GM23338 (cell line): ENCODE measurements around the gene CACNA2D4. TPM values are rescaled to one million over a fixed set of nuclear protein-coding genes. Genes with fewer than 3 reads are reported as not detected.

Experiments used
- ATAC-seq: fragments of 200-7000 bp; cut with Tn5 transposase; 3 replicates; pipeline ENCODE4 v1.9.1; 2020
- DNase-seq: peaks from one replicate; pipeline ENCODE4 v3.0.0-alpha.2; 2015; ENCODE audit warnings: low spot score
- H2AFZ ChIP-seq: fragments of 200-600 bp; sonication (generic); 2 replicates; pipeline ENCODE4 v1.8.0; 2016; ENCODE audit warnings: antibody characterized with exemption, mild to moderate bottlenecking, moderate library complexity
- H3F3A ChIP-seq: fragments of 200-600 bp; sonication (generic); replicated peaks from 2 replicates; pipeline ENCODE4 v1.8.0; 2017; ENCODE audit warnings: antibody characterized with exemption, mixed run types, low read depth
- H3K27ac ChIP-seq: fragments of 200-600 bp; sonication (generic); 2 replicates; pipeline ENCODE4 v1.6.1; 2016; ENCODE audit warnings: low read depth
- H3K27me3 ChIP-seq: fragments of 200-600 bp; sonication (generic); 2 replicates; pipeline ENCODE4 v1.8.0; 2016; ENCODE audit warnings: mild to moderate bottlenecking, mixed run types, moderate library complexity; ENCODE audit not compliant: insufficient read depth
- H3K36me3 ChIP-seq: fragments of 200-600 bp; sonication (generic); 2 replicates; pipeline ENCODE4 v1.8.0; 2016; ENCODE audit warnings: mild to moderate bottlenecking; ENCODE audit not compliant: insufficient read depth
- H3K4me1 ChIP-seq: fragments of 200-600 bp; sonication (generic); 2 replicates; pipeline ENCODE4 v1.8.0; 2016; ENCODE audit warnings: mild to moderate bottlenecking, moderate library complexity; ENCODE audit not compliant: insufficient read depth
- H3K4me2 ChIP-seq: fragments of 200-600 bp; sonication (generic); 2 replicates; pipeline ENCODE4 v1.7.1; 2017; ENCODE audit warnings: mixed run types
- H3K4me3 ChIP-seq: fragments of 200-600 bp; sonication (generic); 2 replicates; pipeline ENCODE4 v1.6.1; 2016; ENCODE audit warnings: mixed run types
- H3K79me2 ChIP-seq: fragments of 200-600 bp; sonication (generic); replicated peaks from 2 replicates; pipeline ENCODE4 v1.8.0; 2017; ENCODE audit warnings: mild to moderate bottlenecking; ENCODE audit not compliant: insufficient read depth
- H3K9me2 ChIP-seq: fragments of 200-600 bp; sonication (generic); 2 replicates; pipeline ENCODE4 v1.8.0; 2017; ENCODE audit not compliant: insufficient read depth
- H4K20me1 ChIP-seq: fragments of 200-600 bp; sonication (generic); replicated peaks from 2 replicates; pipeline ENCODE4 v1.8.0; 2017; ENCODE audit warnings: mild to moderate bottlenecking; ENCODE audit not compliant: insufficient read depth
- H3K27ac Mint-ChIP-seq: 2 replicates; pipeline ENCODE4 v1.8.0; 2020; ENCODE audit warnings: inconsistent platforms, mild to moderate bottlenecking, moderate library complexity, mixed read lengths
- H3K27me3 Mint-ChIP-seq: 3 replicates; pipeline ENCODE4 v1.8.0; 2022; ENCODE audit warnings: low read depth, mild to moderate bottlenecking, moderate library complexity, mixed read lengths, inconsistent platforms; ENCODE audit not compliant: insufficient read depth, poor library complexity
- H3K36me3 Mint-ChIP-seq: 3 replicates; pipeline ENCODE4 v1.8.0; 2021; ENCODE audit warnings: low read depth, mild to moderate bottlenecking, inconsistent platforms, moderate library complexity, mixed read lengths
- H3K4me1 Mint-ChIP-seq: 3 replicates; pipeline ENCODE4 v1.8.0; 2020; ENCODE audit warnings: mild to moderate bottlenecking, inconsistent platforms, mixed read lengths
- H3K4me3 Mint-ChIP-seq: 3 replicates; pipeline ENCODE4 v1.8.0; 2021; ENCODE audit warnings: moderate library complexity, mild to moderate bottlenecking, inconsistent platforms, mixed read lengths
- H3K9me3 Mint-ChIP-seq: 3 replicates; pipeline ENCODE4 v1.8.0; 2020; ENCODE audit warnings: moderate library complexity, mild to moderate bottlenecking, inconsistent platforms, mixed read lengths
- EZH2phosphoT487 ChIP-seq: fragments of 200-600 bp; sonication (generic); IDR thresholded peaks from one replicate; pipeline ENCODE4 v1.8.1; 2018; ENCODE audit warnings: antibody characterized with exemption; ENCODE audit not compliant: unreplicated experiment
- NANOG ChIP-seq: IDR thresholded peaks from 2 replicates; pipeline ENCODE4 v1.6.1; 2016; ENCODE audit warnings: antibody characterized with exemption, borderline replicate concordance
- POLR2AphosphoS5 ChIP-seq: IDR thresholded peaks from 2 replicates; pipeline ENCODE4 v1.6.1; 2016; ENCODE audit warnings: antibody characterized with exemption, low read depth
- REST ChIP-seq: IDR thresholded peaks from one replicate; pipeline ENCODE4 v1.6.1; 2018; ENCODE audit warnings: antibody characterized with exemption; ENCODE audit not compliant: unreplicated experiment
- STAT1 ChIP-seq: IDR thresholded peaks from one replicate; pipeline ENCODE4 v1.6.1; 2016; ENCODE audit warnings: antibody characterized with exemption; ENCODE audit not compliant: unreplicated experiment
- polyA plus RNA-seq: library from polyadenylated mRNA; unstranded; fragments of >200 nt; fragmentation: Nextera tagmentation; extraction: Ambion mirVana; gene quantifications from 2 replicates; pipeline ENCODE4 v1.2.1, GENCODE V29; 2016
- total RNA-seq: library from RNA; depleted of rRNA; stranded (reverse); fragments of >200 nt; shearing (Covaris generic); gene quantifications from 2 replicates; pipeline ENCODE4 v1.2.3, GENCODE V29; 2014
- TF ChIP-seq, protein P1 (sequence below): fragments of 250-450 bp; sonication (Bioruptor Pico); IDR thresholded peaks from 2 replicates; pipeline ENCODE4 v1.5.0; 2020; ENCODE audit warnings: mild to moderate bottlenecking, moderate library complexity

Gene CACNA2D4
- total and polyA plus RNA-seq, 2 experiments from 2014 or later = 0.07 to 0.24 TPM

DNA sequence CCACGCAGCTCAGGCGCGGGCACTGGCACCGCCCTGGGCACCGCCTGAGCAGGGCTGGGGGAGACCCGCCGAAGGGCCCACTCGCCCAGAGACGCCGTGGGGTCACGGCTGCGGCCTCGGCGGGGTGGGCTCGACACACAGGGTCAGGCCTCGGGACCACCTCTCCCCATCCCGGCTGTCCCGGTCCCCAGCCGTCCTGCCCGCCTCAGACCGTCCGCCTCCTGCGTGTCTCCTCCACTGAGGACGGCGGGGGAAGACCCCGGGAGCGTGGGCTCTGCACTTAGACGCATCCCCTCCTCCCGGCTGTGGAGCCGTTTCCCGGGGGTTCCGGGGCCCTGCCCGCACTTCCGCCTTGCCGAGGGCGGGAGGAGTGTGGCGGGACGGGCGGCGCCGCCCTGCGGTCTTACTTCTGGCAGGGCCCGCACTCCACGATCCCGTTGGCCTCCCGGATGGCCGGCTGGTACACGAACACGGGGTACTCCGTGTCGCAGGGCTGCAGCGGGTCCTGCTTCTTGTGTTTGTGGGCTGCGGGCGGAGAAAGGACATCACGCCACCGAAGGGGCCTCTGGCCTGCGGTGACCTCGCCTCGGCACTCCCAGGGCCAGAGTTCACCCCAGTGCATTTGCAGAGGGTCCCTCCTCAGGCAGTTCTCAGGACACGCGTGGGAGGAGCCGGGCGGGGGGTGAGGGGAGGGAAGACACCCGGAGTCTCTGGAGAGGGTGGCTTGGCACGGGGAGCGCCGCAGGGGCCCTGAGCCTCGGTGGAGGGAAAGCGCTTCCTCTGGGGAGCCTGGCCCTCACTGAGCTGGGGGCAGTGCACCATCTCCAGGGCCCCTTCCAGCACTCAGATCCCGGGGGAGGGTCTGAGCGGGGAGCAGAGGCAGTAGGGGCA, 121.2 kb downstream of the CACNA2D4 start:
- Histone ChIP-seq H3K36me3 (no peaks in the 10 kb centered on the region), H3K4me2 (peak overlapping the region; percentile 83), H3K9me2 (no peaks in the 10 kb centered on the region), H2AFZ (peak overlapping the region; percentile 93), H4K20me1 (no peaks in the 10 kb centered on the region), H3K27me3 (peaks cover 5% of the 10 kb centered on the region), H3K4me3 (peak overlapping the region; percentile 67), H3F3A (no peaks in the 10 kb centered on the region), H3K79me2 (no peaks in the 10 kb centered on the region), H3K4me1 (peaks cover 11% of the 10 kb centered on the region; the same call in 1 of the 2 replicates), H3K27ac (no peak overlapping the region)
- TF ChIP-seq, protein P1, sequence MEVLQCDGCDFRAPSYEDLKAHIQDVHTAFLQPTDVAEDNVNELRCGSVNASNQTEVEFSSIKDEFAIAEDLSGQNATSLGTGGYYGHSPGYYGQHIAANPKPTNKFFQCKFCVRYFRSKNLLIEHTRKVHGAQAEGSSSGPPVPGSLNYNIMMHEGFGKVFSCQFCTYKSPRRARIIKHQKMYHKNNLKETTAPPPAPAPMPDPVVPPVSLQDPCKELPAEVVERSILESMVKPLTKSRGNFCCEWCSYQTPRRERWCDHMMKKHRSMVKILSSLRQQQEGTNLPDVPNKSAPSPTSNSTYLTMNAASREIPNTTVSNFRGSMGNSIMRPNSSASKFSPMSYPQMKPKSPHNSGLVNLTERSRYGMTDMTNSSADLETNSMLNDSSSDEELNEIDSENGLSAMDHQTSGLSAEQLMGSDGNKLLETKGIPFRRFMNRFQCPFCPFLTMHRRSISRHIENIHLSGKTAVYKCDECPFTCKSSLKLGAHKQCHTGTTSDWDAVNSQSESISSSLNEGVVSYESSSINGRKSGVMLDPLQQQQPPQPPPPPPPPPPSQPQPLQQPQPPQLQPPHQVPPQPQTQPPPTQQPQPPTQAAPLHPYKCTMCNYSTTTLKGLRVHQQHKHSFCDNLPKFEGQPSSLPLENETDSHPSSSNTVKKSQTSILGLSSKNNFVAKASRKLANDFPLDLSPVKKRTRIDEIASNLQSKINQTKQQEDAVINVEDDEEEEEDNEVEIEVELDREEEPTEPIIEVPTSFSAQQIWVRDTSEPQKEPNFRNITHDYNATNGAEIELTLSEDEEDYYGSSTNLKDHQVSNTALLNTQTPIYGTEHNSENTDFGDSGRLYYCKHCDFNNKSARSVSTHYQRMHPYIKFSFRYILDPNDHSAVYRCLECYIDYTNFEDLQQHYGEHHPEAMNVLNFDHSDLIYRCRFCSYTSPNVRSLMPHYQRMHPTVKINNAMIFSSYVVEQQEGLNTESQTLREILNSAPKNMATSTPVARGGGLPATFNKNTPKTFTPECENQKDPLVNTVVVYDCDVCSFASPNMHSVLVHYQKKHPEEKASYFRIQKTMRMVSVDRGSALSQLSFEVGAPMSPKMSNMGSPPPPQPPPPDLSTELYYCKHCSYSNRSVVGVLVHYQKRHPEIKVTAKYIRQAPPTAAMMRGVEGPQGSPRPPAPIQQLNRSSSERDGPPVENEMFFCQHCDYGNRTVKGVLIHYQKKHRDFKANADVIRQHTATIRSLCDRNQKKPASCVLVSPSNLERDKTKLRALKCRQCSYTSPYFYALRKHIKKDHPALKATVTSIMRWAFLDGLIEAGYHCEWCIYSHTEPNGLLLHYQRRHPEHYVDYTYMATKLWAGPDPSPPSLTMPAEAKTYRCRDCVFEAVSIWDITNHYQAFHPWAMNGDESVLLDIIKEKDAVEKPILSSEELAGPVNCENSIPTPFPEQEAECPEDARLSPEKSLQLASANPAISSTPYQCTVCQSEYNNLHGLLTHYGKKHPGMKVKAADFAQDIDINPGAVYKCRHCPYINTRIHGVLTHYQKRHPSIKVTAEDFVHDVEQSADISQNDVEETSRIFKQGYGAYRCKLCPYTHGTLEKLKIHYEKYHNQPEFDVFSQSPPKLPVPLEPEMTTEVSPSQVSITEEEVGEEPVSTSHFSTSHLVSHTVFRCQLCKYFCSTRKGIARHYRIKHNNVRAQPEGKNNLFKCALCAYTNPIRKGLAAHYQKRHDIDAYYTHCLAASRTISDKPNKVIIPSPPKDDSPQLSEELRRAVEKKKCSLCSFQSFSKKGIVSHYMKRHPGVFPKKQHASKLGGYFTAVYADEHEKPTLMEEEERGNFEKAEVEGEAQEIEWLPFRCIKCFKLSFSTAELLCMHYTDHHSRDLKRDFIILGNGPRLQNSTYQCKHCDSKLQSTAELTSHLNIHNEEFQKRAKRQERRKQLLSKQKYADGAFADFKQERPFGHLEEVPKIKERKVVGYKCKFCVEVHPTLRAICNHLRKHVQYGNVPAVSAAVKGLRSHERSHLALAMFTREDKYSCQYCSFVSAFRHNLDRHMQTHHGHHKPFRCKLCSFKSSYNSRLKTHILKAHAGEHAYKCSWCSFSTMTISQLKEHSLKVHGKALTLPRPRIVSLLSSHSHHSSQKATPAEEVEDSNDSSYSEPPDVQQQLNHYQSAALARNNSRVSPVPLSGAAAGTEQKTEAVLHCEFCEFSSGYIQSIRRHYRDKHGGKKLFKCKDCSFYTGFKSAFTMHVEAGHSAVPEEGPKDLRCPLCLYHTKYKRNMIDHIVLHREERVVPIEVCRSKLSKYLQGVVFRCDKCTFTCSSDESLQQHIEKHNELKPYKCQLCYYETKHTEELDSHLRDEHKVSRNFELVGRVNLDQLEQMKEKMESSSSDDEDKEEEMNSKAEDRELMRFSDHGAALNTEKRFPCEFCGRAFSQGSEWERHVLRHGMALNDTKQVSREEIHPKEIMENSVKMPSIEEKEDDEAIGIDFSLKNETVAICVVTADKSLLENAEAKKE (CRISPR knock-in tag) = no peak
- TF ChIP-seq NANOG (no peak), STAT1 (no peak), EZH2phosphoT487 (no peak), REST (no peak), POLR2AphosphoS5 (peak; percentile 38; the same call in 1 of the 2 replicates)
- ATAC-seq = peak; percentile 13
- no peaks in the 10 kb centered on the region; the same call in 2 of the 3 replicates for H3K9me3 Mint-ChIP-seq
- H3K4me3 Mint-ChIP-seq = peak overlapping the region; percentile 60; the same call in 2 of the 3 replicates
- H3K4me1 Mint-ChIP-seq = peaks cover 27% of the 10 kb centered on the region
- H3K27ac Mint-ChIP-seq = no peak overlapping the region
- H3K27me3 Mint-ChIP-seq = peaks cover 17% of the 10 kb centered on the region
- no peaks in the 10 kb centered on the region; the same call in 2 of the 3 replicates for H3K36me3 Mint-ChIP-seq
- peak; percentile 42 for DNase-seq
